Endothelial cell of umbilical vein (primary cell): ENCODE results near the gene TIA1. TPM values are rescaled to one million over a fixed set of nuclear protein-coding genes. Genes with fewer than 3 reads are reported as not detected.

Experiments
- BruUV-seq: library from RNA; stranded (reverse); fragments of 400-500 nt; replicated peaks from 2 replicates; lab custom pipeline; 2021; lab: Mats Ljungman, UMichigan
- CTCF ChIA-PET: fragments of 300-600, 350-600 bp; sonication (Branson Sonifier 250); formaldehyde crosslinking; loops from one replicate; lab custom pipeline; 2021; ENCODE audit warnings: antibody characterized with exemption, inconsistent platforms; lab: Charles Lee
- POLR2A ChIA-PET: fragments of 300-600, 350-600 bp; sonication (Branson Sonifier 250); formaldehyde crosslinking; loops from one replicate; lab custom pipeline; 2021; ENCODE audit warnings: antibody characterized with exemption, inconsistent platforms; lab: Charles Lee
- DNase-seq: peaks from one replicate; pipeline ENCODE4 v3.0.0-alpha.2; 2011; ENCODE audit warnings: low read depth, low spot score
- FAIRE-seq: peaks from 2 replicates; lab custom pipeline; 2011; peaks lifted over from hg19 to GRCh38; lab: Jason Lieb, UNC
- H2AFZ ChIP-seq: 2 replicates; pipeline ENCODE4 v1.6.0; 2012; ENCODE audit warnings: low read depth, low read length, control low read depth, inconsistent platforms
- H3K27ac ChIP-seq: 2 replicates; pipeline ENCODE4 v1.5.1; 2011; ENCODE audit warnings: low read depth, mild to moderate bottlenecking, control low read depth, low read length, moderate library complexity; ENCODE audit not compliant: insufficient read depth
- H3K27me3 ChIP-seq, 2 experiments: 2 replicates each; pipeline versions ENCODE4 v1.6.0 to v1.6.1; 2011; ENCODE audit warnings: low read length in 2 of 2, mixed read lengths in 1 of 2; ENCODE audit not compliant: control insufficient read depth in 2 of 2, insufficient read depth in 2 of 2
- H3K36me3 ChIP-seq, 2 experiments: 2 replicates in 1 of 2; 3 replicates in 1 of 2; pipeline ENCODE4 v1.5.1; 2011; ENCODE audit warnings: low read length in 2 of 2, mild to moderate bottlenecking in 1 of 2, moderate library complexity in 1 of 2; ENCODE audit not compliant: control insufficient read depth in 2 of 2, insufficient read depth in 2 of 2; ENCODE audit errors: extremely low read depth in 1 of 2
- H3K4me1 ChIP-seq: 3 replicates; pipeline ENCODE4 v1.5.1; 2011; ENCODE audit warnings: mild to moderate bottlenecking, low read length; ENCODE audit not compliant: control insufficient read depth, insufficient read depth; ENCODE audit errors: extremely low read depth
- H3K4me2 ChIP-seq: 2 replicates; pipeline ENCODE4 v1.6.1; 2011; ENCODE audit warnings: low read length, control low read depth, mixed read lengths; ENCODE audit not compliant: insufficient read depth
- H3K4me3 ChIP-seq, 3 experiments: fragments of 200-600 bp in 1 of 3; sonication (generic), shearing (Covaris generic) in 1 of 3; replicated peaks in 1 of 3; 2 replicates each; pipeline ENCODE4 v1.5.1; 2011 to 2016; ENCODE audit warnings: control low read depth in 3 of 3, low read length in 3 of 3, mild to moderate bottlenecking in 2 of 3, inconsistent platforms in 1 of 3, low read depth in 1 of 3, moderate library complexity in 1 of 3; ENCODE audit not compliant: insufficient read depth in 1 of 3
- H3K79me2 ChIP-seq: 2 replicates; pipeline ENCODE4 v1.6.0; 2012; ENCODE audit warnings: low read length, inconsistent platforms; ENCODE audit not compliant: control insufficient read depth, insufficient read depth
- H3K9ac ChIP-seq: replicated peaks from 2 replicates; pipeline ENCODE3; 2011; ENCODE audit warnings: low read length, control low read depth; ENCODE audit not compliant: insufficient read depth; ENCODE audit errors: extremely low read depth
- H3K9me1 ChIP-seq: replicated peaks from 3 replicates; pipeline ENCODE4 v1.6.0; 2011; ENCODE audit warnings: mild to moderate bottlenecking, low read length; ENCODE audit not compliant: control insufficient read depth, insufficient read depth; ENCODE audit errors: extremely low read depth
- H3K9me3 ChIP-seq: replicated peaks from 2 replicates; pipeline ENCODE4 v1.5.1; 2012; ENCODE audit warnings: low read length, inconsistent platforms; ENCODE audit not compliant: control insufficient read depth, insufficient read depth
- H4K20me1 ChIP-seq: replicated peaks from 2 replicates; pipeline ENCODE3; 2011; ENCODE audit warnings: mild to moderate bottlenecking, low read length; ENCODE audit not compliant: control insufficient read depth, insufficient read depth; ENCODE audit errors: extremely low read depth
- CTCF ChIP-seq, 2 donors: IDR thresholded peaks; 1 replicate in 1 of 2; 2 replicates in 1 of 2; pipeline ENCODE4 v1.5.1; 2011; ENCODE audit warnings: low read length in 2 of 2, mild to moderate bottlenecking in 2 of 2, moderate library complexity in 2 of 2, control low read depth in 1 of 2, inconsistent platforms in 1 of 2, low read depth in 1 of 2; ENCODE audit not compliant: insufficient read depth in 1 of 2; ENCODE audit errors: extremely low read depth in 1 of 2
- EZH2 ChIP-seq: IDR thresholded peaks from 2 replicates; pipeline ENCODE4 v1.6.1; 2012; ENCODE audit warnings: borderline replicate concordance, low read depth, mild to moderate bottlenecking, moderate library complexity, low read length, inconsistent platforms; ENCODE audit not compliant: severe bottlenecking
- FOS ChIP-seq: IDR thresholded peaks from 2 replicates; pipeline ENCODE4 v1.6.1; 2011; ENCODE audit warnings: mild to moderate bottlenecking, low read length, moderate library complexity, borderline replicate concordance; ENCODE audit not compliant: insufficient read depth
- GATA2 ChIP-seq: IDR thresholded peaks from 2 replicates; pipeline ENCODE4 v1.7.0; 2011; ENCODE audit warnings: low read depth, mild to moderate bottlenecking, moderate library complexity, mixed read lengths, low read length; ENCODE audit not compliant: insufficient read length, insufficient read depth
- JUN ChIP-seq: IDR thresholded peaks from 2 replicates; pipeline ENCODE4 v1.6.1; 2011; ENCODE audit warnings: borderline replicate concordance, low read depth; ENCODE audit not compliant: insufficient read length, insufficient read depth
- MAX ChIP-seq: IDR thresholded peaks from 2 replicates; pipeline ENCODE4 v1.6.1; 2011; ENCODE audit not compliant: insufficient read depth, insufficient read length
- MYC ChIP-seq: IDR thresholded peaks from one replicate; pipeline ENCODE4 v1.6.1; 2011; ENCODE audit warnings: mild to moderate bottlenecking, low read depth, low read length
- POLR2A ChIP-seq: IDR thresholded peaks from 2 replicates; pipeline ENCODE4 v1.6.1; 2012; ENCODE audit warnings: low read depth, mild to moderate bottlenecking, control low read depth, low read length
- dilution Hi-C: fragments of 300-500 bp; cut with MboI; formaldehyde crosslinking; loops from one replicate; pipeline ENCODE4 v1.15.0; 2019; ENCODE audit warnings: low sequenced_read_pairs; ENCODE audit not compliant: extremely low pct_ligation_motif_present
- intact Hi-C: fragments of 100-400 bp; cut with micrococcal nuclease; formaldehyde crosslinking; loops from one replicate; pipeline ENCODE4 v1.10.0; 2022
- polyA plus RNA-seq, 4 experiments: library from polyadenylated mRNA; depleted of rRNA in 3 of 4; stranded (reverse) in 3 of 4; unstranded in 1 of 4; fragments of >200 nt; gene quantifications; 2 replicates each; pipeline versions ENCODE4 v1.2.1 to v1.2.3, GENCODE V29; 2011 to 2012; ENCODE audit warnings: missing spikeins in 1 of 4
- total RNA-seq: library from RNA; stranded (reverse); gene quantifications from 2 replicates; pipeline ENCODE4 v1.2.3, GENCODE V29; 2021

The TIA1 gene
- total and polyA plus RNA-seq, 2 donors (not counting 3 experiments of a cell fraction or from before 2014, with no cell fraction given): 60.2 to 163 TPM

GRCh38 chr2:70203086-70203485 is 45.3 kb downstream of the TIA1 start:
- no peaks in the 10 kb centered on the region for H3K4me1 ChIP-seq
- H3K4me3 ChIP-seq: no peak overlapping the region
- no peaks in the 10 kb centered on the region for H4K20me1 ChIP-seq
- H3K4me2 ChIP-seq: no peak overlapping the region
- H3K9me3 ChIP-seq: no peaks in the 10 kb centered on the region
- no peaks in the 10 kb centered on the region for H3K9me1 ChIP-seq
- no peak for FAIRE-seq
- no peak overlapping the region for H2AFZ ChIP-seq
- TF ChIP-seq EZH2 (no peak), GATA2 (no peak), MYC (no peak), POLR2A (no peak), JUN (no peak), FOS (no peak), MAX (no peak), CTCF (IDR thresholded peaks at IDR 0.05; ENCODE audit: extremely low read depth in 1 of 2, insufficient read depth in 1 of 2, low read depth in 1 of 2, low read length in 2 of 2) (no peak)
- dilution Hi-C loops (no loop called here), intact Hi-C loops (no loop called here)
- no peak overlapping the region for H3K9ac ChIP-seq
- DNase-seq: no peak
- ChIA-PET POLR2A (interaction anchor here (0.6 kb wide), 1 partner anchor 10 kb away, joined by 5 read pairs; no protein-coding TSS in a partner anchor), CTCF (interaction anchor here (1.4 kb wide), 1 partner anchor 23 kb away, joined by 4 read pairs; no protein-coding TSS in a partner anchor)
- H3K79me2 ChIP-seq: no peaks in the 10 kb centered on the region
- H3K27me3 ChIP-seq: no peaks in the 10 kb centered on the region
- BruUV-seq: TSS peak; percentile 1
- H3K27ac ChIP-seq: no peak overlapping the region
- H3K36me3 ChIP-seq: no peaks in the 10 kb centered on the region
